Erythroblast (primary cell): Measurements from ENCODE around the gene ZBTB21.

Source experiments
- GATA1 ChIP-seq: IDR thresholded peaks from 2 replicates; pipeline ENCODE4 v1.6.1; 2011; ENCODE audit warnings: low read depth, mild to moderate bottlenecking, control low read depth, low read length, moderate library complexity
- POLR2A ChIP-seq: IDR thresholded peaks from 2 replicates; pipeline ENCODE4 v1.6.1; 2011; ENCODE audit warnings: mild to moderate bottlenecking, low read length

DNA sequence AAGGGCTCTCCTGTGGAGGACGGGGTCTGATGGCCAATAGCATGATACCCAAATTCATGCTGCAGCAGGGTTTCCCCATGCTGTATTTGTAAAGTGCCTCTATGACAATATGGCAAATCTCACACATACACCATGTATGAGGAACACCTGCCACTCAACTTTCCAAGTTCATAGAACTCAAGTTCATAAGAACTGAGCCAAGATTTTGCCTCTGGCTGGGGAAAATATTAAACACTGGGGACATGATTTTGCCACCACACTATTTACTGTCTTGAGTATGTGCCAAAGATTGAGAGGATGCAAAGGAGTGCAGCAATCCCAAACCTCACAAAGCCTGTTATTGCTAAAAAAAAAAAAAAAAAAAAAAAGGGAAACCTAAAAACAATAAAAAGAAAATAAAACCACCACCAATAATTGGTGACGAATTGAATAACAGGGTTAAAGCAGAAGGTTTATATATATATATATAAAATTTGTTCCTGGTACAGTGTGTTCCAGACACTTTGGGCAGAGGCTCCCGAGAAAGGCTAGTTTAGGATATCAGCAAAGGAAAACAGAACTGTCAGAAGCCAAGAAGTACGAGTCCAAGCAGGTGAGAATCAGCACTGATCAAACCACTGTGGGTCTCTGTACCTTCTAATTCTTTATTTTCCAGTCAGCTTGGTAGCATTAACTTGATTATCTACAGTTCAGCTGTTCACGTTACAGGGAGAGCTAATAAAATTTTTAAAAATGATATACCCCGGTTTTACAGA is 24.3 kb downstream of the ZBTB21 start:
- TF ChIP-seq POLR2A (no peak), GATA1 (no peak)
